ENCODE results near the gene RYK. TPM values are rescaled to one million over a fixed set of nuclear protein-coding genes. Genes with fewer than 3 reads are reported as not detected.

RYK gene
- total RNA-seq, 1 experiment from 2014 or later, result 55.2 TPM

Other genes starting within 250 kb of the RYK start
- 0.52 TPM for gene SLCO2A1, start 220.9 kb downstream of the RYK start, total RNA-seq (2021; ENCODE audit: unreplicated experiment)
- gene AMOTL2, start 123.6 kb upstream of the RYK start, total RNA-seq (2021; ENCODE audit: unreplicated experiment), result 54.0 TPM
- 35.7 TPM for gene ANAPC13, start 235.1 kb upstream of the RYK start, total RNA-seq (2021; ENCODE audit: unreplicated experiment)
- 19.1 TPM for gene CEP63, start 235.2 kb upstream of the RYK start, total RNA-seq (2021; ENCODE audit: unreplicated experiment)

Data from HCT116 (cell line).